ENCODE results near the gene ONECUT2. TPM values are rescaled to one million over a fixed set of nuclear protein-coding genes. Genes with fewer than 3 reads are reported as not detected.

Gene ONECUT2
- total and polyA plus RNA-seq, 9 of the 15 experiments (the other 6 are each of a cell fraction or from before 2014, with no cell fraction given), result 0.27 to 2.5 (median 0.83) TPM

GRCh38 chr18:57538614-57539013 is 103.4 kb downstream of the ONECUT2 start:
- DNase-seq (ENCODE audit: extremely low read depth in 1 of 4, low spot score in 3 of 4), result no peak
- ATAC-seq, result no peak
- Histone ChIP-seq H3K36me3 (ENCODE audit: control insufficient read depth, insufficient read depth, low read length) (no peaks in the 10 kb centered on the region), H3K79me2 (ENCODE audit: control insufficient read depth, insufficient read depth, low read length) (no peaks in the 10 kb centered on the region), H4K20me1 (replicated peaks; ENCODE audit: control insufficient read depth, insufficient read depth, low read length) (no peaks in the 10 kb centered on the region), H3K9me3 (replicated peaks; ENCODE audit: control insufficient read depth, insufficient read depth, low read depth, low read length) (no peaks in the 10 kb centered on the region), H3K27ac (ENCODE audit: extremely low read depth, low read depth, low read length) (no peak overlapping the region), H3K9ac (ENCODE audit: insufficient read depth in 1 of 2, low read depth in 2 of 2, low read length in 2 of 2) (no peak overlapping the region), H3K9me1 (ENCODE audit: control insufficient read depth, insufficient read depth, low read length) (no peaks in the 10 kb centered on the region), H2AFZ (ENCODE audit: low read depth, low read length) (no peak overlapping the region), H3K27me3 (ENCODE audit: control insufficient read depth in 2 of 2, insufficient read depth in 2 of 2, low read length in 2 of 2) (peaks cover 10 to 17% of the 10 kb centered on the region in 2 experiments), H3K4me2 (ENCODE audit: insufficient read depth, low read length) (no peak overlapping the region), H3K4me3 (no peak overlapping the region), H3K4me1 (replicated peaks in 1 of 2; ENCODE audit: control insufficient read depth in 2 of 2, insufficient read depth in 2 of 2, low read length in 2 of 2) (no peaks in the 10 kb centered on the region; a peak in 1 of 5 replicates)
- no TSS peak for BruUV-seq (replicated peaks)
- TF ChIP-seq DACH1 (IDR thresholded peaks at IDR 0.05; ENCODE audit: partially characterized antibody) (no peak), VEZF1 (CRISPR knock-in tag; IDR thresholded peaks at IDR 0.05) (no peak), NKRF (IDR thresholded peaks at IDR 0.05; ENCODE audit: borderline replicate concordance) (no peak), ZNF354B (CRISPR knock-in tag; IDR thresholded peaks at IDR 0.05) (no peak), GTF3C2 (IDR thresholded peaks at IDR 0.05; ENCODE audit: borderline replicate concordance, extremely low read depth, insufficient read length) (no peak), PRMT5 (CRISPR knock-in tag; IDR thresholded peaks at IDR 0.05) (no peak), HMBOX1 (IDR thresholded peaks at IDR 0.05) (no peak), ID3 (CRISPR knock-in tag; IDR thresholded peaks at IDR 0.05) (no peak), ID3 (tag; IDR thresholded peaks at IDR 0.05) (no peak), NEUROD1 (IDR thresholded peaks at IDR 0.05; ENCODE audit: borderline replicate concordance, low read depth, low read length, partially characterized antibody) (no peak), NFIX (CRISPR knock-in tag; IDR thresholded peaks at IDR 0.05; ENCODE audit: low read depth) (no peak), ZNF239 (CRISPR knock-in tag; IDR thresholded peaks at IDR 0.05) (no peak), SAFB2 (IDR thresholded peaks at IDR 0.05; ENCODE audit: borderline replicate concordance, low read depth, low read length, severe bottlenecking) (no peak), ZNF551 (CRISPR knock-in tag; IDR thresholded peaks at IDR 0.05) (no peak), BDP1 (IDR thresholded peaks at IDR 0.05; ENCODE audit: insufficient read depth, insufficient read length) (no peak)
- CTCF ChIA-PET (ENCODE audit: low intra/inter-chr PET ratio), result no interaction called here
- in situ Hi-C loops (cut with MboI), result no loop called here
- POLR2A ChIA-PET, result no interaction called here
- FAIRE-seq, result no peak
- intact Hi-C loops (cut with micrococcal nuclease), result no loop called here
- WGBS (ENCODE audit: insufficient coverage, low coverage, missing lambda C conversion rate), result 0% methylated on average over 3 of the region's 3 CpGs
